ENCODE data around the gene C13orf46.
"Not testable (repeated sequence)": the region's sequence is repeated elsewhere in the genome, so short reads cannot be mapped to it uniquely, and the experiment has no call there.

Gene C13orf46

GRCh38 chr13:113973218-113974164, at the start of gene C13orf46:
TSS of gene C13orf46 (minus strand) at chr13:113974076. CDS start at chr13:113973997, 79 bp downstream.
- DNase-seq (ENCODE audit: low read depth), result no peak

GRCh38 chr13:114022876-114023275, 49.0 kb upstream of the C13orf46 start:
- no peak for DNase-seq (ENCODE audit: low read depth)

- DNase-seq (ENCODE audit: low read depth), result no peak
Observed at GRCh38 chr13:114022309-114022669, 48.4 kb upstream of the C13orf46 start.

- no peak for DNase-seq (ENCODE audit: low read depth)
Observed at GRCh38 chr13:114021464-114022308, 47.8 kb upstream of the C13orf46 start.

GRCh38 chr13:114020750-114021463, 47.0 kb upstream of the C13orf46 start:
- DNase-seq (ENCODE audit: low read depth), result no peak

GRCh38 chr13:114020134-114020533, 46.3 kb upstream of the C13orf46 start:
- DNase-seq (ENCODE audit: low read depth), result not testable (repeated sequence)

- no peak for DNase-seq (ENCODE audit: low read depth)
Observed at GRCh38 chr13:114019367-114019766, 45.5 kb upstream of the C13orf46 start.

- DNase-seq (ENCODE audit: low read depth), result no peak
Observed at GRCh38 chr13:114018461-114019055, 44.7 kb upstream of the C13orf46 start.

- no peak for DNase-seq (ENCODE audit: low read depth)
Observed at GRCh38 chr13:114017966-114018365, 44.1 kb upstream of the C13orf46 start.

- no peak for DNase-seq (ENCODE audit: low read depth)
Observed at GRCh38 chr13:114017028-114017630, 43.3 kb upstream of the C13orf46 start.

- DNase-seq (ENCODE audit: low read depth), result no peak
Observed at GRCh38 chr13:114016321-114017027, 42.6 kb upstream of the C13orf46 start.

GRCh38 chr13:114015969-114016295, 42.1 kb upstream of the C13orf46 start:
- DNase-seq (ENCODE audit: low read depth), result no peak

- no peak for DNase-seq (ENCODE audit: low read depth)
Observed at GRCh38 chr13:114015111-114015968, 41.5 kb upstream of the C13orf46 start.

- no peak for DNase-seq (ENCODE audit: low read depth)
Observed at GRCh38 chr13:114013952-114014629, 40.2 kb upstream of the C13orf46 start.

- DNase-seq (ENCODE audit: low read depth), result no peak
Observed at GRCh38 chr13:114013336-114013735, 39.5 kb upstream of the C13orf46 start.

GRCh38 chr13:114012921-114013320, 39.0 kb upstream of the C13orf46 start:
- DNase-seq (ENCODE audit: low read depth), result no peak

GRCh38 chr13:114012141-114012540, 38.3 kb upstream of the C13orf46 start:
- no peak for DNase-seq (ENCODE audit: low read depth)

- DNase-seq (ENCODE audit: low read depth), result no peak
Observed at GRCh38 chr13:114011226-114011625, 37.4 kb upstream of the C13orf46 start.

GRCh38 chr13:114010401-114011101, 36.7 kb upstream of the C13orf46 start:
- no peak for DNase-seq (ENCODE audit: low read depth)
